ENCODE data around the gene NARF.

DNA sequence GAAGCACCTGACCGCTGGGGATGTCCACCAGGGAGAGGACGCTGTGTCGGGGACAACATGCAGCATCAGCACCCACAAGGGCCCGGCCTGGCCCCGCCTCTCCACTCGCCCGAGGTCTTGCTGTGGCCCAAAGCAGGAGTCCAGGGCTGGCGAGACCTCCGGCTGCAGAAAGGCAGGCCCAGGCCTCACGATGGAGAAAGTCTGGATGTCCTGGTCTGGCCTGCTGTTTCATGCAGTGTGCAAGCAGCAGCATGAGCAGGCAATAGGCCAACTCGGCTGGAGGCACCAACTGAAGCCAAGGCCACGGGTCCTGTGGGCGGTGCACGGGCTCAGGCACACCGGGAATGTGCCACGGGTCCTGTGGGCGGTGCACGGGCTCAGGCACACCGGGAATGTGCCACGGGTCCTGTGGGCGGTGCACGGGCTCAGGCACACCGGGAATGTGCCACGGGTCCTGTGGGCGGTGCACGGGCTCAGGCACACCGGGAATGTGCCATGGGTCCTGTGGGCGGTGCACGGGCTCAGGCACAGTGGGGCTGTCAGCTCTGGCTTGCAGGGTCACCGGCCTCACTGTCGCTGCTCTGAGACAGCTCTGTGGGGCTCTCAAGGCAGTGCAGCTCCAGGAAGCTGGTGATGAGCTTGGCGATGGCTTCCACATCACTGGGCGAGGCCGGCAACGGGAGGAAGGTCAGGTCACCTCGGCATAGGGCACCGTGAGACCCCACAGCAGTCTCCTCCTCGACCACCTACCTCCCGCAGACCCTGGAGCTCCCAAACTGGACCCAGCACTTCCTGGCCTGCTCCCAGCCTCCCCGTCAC lies 14.9 kb upstream of the NARF start:
- TF ChIP-seq, protein P1, sequence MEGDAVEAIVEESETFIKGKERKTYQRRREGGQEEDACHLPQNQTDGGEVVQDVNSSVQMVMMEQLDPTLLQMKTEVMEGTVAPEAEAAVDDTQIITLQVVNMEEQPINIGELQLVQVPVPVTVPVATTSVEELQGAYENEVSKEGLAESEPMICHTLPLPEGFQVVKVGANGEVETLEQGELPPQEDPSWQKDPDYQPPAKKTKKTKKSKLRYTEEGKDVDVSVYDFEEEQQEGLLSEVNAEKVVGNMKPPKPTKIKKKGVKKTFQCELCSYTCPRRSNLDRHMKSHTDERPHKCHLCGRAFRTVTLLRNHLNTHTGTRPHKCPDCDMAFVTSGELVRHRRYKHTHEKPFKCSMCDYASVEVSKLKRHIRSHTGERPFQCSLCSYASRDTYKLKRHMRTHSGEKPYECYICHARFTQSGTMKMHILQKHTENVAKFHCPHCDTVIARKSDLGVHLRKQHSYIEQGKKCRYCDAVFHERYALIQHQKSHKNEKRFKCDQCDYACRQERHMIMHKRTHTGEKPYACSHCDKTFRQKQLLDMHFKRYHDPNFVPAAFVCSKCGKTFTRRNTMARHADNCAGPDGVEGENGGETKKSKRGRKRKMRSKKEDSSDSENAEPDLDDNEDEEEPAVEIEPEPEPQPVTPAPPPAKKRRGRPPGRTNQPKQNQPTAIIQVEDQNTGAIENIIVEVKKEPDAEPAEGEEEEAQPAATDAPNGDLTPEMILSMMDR (IDR thresholded peaks at IDR 0.05), result no peak
- TF ChIP-seq POLR2A (IDR thresholded peaks at IDR 0.05) (no peak), EP300 (IDR thresholded peaks at IDR 0.05; ENCODE audit: low read depth) (no peak), POLR2AphosphoS5 (IDR thresholded peaks at IDR 0.05) (no peak)

Measured in transverse colon (tissue), 4 donors.